IPS DF 4.7 (cell line): Measurements from ENCODE around the gene ITGA4.

Source experiments
- DNase-seq: peaks from one replicate; pipeline ENCODE4 v3.0.0-alpha.2; 2013; ENCODE audit warnings: low spot score; ENCODE audit errors: extremely low read depth

ITGA4 gene

GRCh38 chr2:181574321-181574720 lies 117.1 kb downstream of the ITGA4 start:
- DNase-seq: no peak

- no peak for DNase-seq
Measured at GRCh38 chr2:181575024-181575649, 118.0 kb downstream of the ITGA4 start.

DNA sequence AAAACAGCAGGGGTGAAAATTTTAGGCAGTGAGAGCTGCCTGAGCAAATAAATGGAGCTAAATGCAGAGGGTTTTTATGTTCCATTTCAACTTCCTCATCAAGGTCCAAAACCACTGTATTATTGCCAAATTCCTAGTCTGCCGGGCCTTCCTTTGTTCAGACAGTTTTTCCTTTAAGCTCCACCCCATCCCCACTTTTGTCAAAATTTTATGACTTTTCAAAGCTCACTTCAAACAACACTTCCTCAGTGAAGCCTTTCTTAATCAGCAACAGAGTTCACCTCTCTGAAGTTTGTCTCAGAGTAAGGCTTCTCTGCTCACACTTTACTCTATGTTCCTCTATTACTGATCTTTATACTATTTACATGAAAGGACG lies 118.5 kb downstream of the ITGA4 start:
- no peak for DNase-seq

GRCh38 chr2:181576431-181576830 lies 119.2 kb downstream of the ITGA4 start:
- DNase-seq: no peak

GRCh38 chr2:181578829-181579228 lies 121.6 kb downstream of the ITGA4 start:
- DNase-seq: no peak

DNA sequence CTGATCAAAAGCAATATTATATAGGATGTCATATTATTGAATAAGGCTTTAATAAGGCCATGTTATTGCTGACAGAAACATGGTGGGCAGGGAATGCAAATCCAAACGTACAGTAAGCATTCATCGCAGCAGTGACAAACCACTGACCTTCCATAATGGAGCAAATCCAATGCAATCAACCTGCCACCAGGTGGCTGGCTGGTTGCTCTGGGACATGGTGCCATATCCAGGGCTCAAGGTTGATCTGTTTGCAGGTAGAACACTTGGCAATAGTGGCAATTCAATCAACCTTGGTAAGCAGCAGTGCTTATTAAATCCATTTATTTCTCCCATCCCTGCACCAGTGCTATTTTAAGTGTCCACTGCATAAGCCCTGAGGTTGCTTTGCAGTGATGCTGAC lies 124.3 kb downstream of the ITGA4 start:
- DNase-seq: peak; percentile 7

GRCh38 chr2:181585732-181586131 lies 128.5 kb downstream of the ITGA4 start:
- DNase-seq: no peak
